Measurements from ENCODE around the gene WDR38. TPM values are rescaled to one million over a fixed set of nuclear protein-coding genes. Genes with fewer than 3 reads are reported as not detected.

Gene WDR38
- total and polyA plus RNA-seq, 9 of the 15 experiments (the other 6 are each of a cell fraction or from before 2014, with no cell fraction given), result not detected

DNA sequence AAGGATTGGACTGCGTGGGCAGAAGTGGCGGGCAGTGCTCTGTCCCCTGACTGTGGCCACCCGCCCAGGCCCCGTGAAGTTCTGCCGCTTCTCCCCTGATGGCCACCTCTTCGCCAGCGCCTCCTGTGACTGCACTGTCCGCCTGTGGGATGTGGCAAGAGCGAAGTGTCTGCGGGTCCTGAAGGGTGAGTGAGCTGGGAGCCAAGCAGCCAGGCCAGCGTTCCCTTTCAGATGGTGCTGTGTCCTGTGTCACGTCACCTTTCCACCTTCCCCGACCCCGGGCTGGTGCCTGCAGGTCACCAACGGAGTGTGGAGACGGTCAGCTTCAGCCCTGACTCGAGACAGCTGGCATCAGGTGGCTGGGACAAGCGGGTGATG, 2.3 kb downstream of the WDR38 start (continued):
- TF ChIP-seq FIP1L1 (IDR thresholded peaks at IDR 0.05; ENCODE audit: low read depth, low read length, poor library complexity, severe bottlenecking) (peak; percentile 70), ZBTB43 (CRISPR knock-in tag; IDR thresholded peaks at IDR 0.05) (0 out of 2 replicates have a peak, but pooled peaks have one; percentile 48)
- TF ChIP-seq, protein P1, sequence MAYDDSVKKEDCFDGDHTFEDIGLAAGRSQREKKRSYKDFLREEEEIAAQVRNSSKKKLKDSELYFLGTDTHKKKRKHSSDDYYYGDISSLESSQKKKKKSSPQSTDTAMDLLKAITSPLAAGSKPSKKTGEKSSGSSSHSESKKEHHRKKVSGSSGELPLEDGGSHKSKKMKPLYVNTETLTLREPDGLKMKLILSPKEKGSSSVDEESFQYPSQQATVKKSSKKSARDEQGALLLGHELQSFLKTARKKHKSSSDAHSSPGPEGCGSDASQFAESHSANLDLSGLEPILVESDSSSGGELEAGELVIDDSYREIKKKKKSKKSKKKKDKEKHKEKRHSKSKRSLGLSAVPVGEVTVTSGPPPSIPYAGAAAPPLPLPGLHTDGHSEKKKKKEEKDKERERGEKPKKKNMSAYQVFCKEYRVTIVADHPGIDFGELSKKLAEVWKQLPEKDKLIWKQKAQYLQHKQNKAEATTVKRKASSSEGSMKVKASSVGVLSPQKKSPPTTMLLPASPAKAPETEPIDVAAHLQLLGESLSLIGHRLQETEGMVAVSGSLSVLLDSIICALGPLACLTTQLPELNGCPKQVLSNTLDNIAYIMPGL (CRISPR knock-in tag; IDR thresholded peaks at IDR 0.05), result 0 out of 2 replicates have a peak, but pooled peaks have one; percentile 14

DNA sequence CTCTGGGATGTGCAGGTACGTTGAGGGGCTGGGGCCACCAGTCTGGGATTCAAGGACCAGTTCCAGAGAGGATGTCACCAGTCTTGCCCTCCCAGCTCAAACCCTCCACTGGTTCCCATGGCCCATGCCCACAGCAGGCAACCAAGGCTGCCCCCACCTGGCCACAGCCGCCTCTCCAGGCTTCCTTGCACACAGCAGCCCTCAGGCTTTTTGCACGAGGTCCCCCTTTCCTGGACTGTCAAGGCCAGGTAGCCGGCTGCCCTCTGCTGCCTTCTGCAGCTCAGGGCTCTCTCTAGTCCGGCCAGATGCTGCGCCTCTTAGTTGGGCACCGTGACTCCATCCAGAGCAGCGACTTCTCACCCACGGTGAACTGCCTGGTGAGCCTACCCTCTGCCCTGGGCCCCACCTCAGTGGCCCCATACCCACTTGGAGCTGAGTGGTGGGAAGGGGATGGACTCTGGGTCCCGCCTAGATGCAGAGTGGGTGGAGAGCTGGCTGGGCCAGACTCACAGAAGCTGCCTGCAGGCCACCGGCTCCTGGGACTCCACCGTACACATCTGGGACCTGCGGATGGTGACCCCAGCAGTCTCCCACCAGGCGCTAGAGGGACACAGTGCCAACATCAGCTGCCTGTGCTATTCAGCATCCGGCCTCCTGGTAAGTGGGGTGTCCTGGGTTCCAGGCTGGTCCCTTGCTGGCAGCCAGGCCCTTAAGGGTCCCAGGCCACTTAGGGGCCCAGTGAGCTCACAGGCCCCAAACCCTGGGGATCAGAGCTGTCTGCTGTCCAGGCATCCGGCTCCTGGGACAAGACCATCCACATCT, 2.9 kb downstream of the WDR38 start:
- H3K4me2 ChIP-seq (ENCODE audit: insufficient read depth, low read length), result no peak overlapping the region
- intact Hi-C loops (cut with micrococcal nuclease), result loop anchor here (5.0 kb wide), 1 partner anchor 36 kb away; no protein-coding TSS in a partner anchor
- POLR2A ChIA-PET, result interaction anchor here (0.6 to 5.1 kb wide), 15 partner anchors 9 to 513 kb away, joined by 3 to 64 read pairs (median 4); partner anchors contain the start of gene NR6A1
- H3K4me3 ChIP-seq, result no peak overlapping the region
- H3K9ac ChIP-seq (ENCODE audit: insufficient read depth in 1 of 2, low read depth in 2 of 2, low read length in 2 of 2), result peak overlapping the region in 1 of 2 experiments; percentile 61; a peak in 2 of 4 replicates
- no peaks in the 10 kb centered on the region for H3K27me3 ChIP-seq (ENCODE audit: control insufficient read depth in 2 of 2, insufficient read depth in 2 of 2, low read length in 2 of 2)
- peak; percentile 37 for ATAC-seq
- H3K9me3 ChIP-seq (replicated peaks; ENCODE audit: control insufficient read depth, insufficient read depth, low read depth, low read length), result no peaks in the 10 kb centered on the region; the same call in 1 of the 2 replicates
- peaks cover 16 to 72% of the 10 kb centered on the region in 2 experiments; a peak in 4 of 5 replicates for H3K4me1 ChIP-seq (replicated peaks in 1 of 2; ENCODE audit: control insufficient read depth in 2 of 2, insufficient read depth in 2 of 2, low read length in 2 of 2)
- H3K27ac ChIP-seq (ENCODE audit: extremely low read depth, low read depth, low read length), result no peak overlapping the region
- no peak for FAIRE-seq
- WGBS (ENCODE audit: insufficient coverage, low coverage, missing lambda C conversion rate), result 58% methylated on average over 11 of the region's 16 CpGs
- in situ Hi-C loops (cut with MboI), result no loop called here
- H2AFZ ChIP-seq (ENCODE audit: low read depth, low read length), result no peak overlapping the region
- H3K9me1 ChIP-seq (ENCODE audit: control insufficient read depth, insufficient read depth, low read length), result peaks cover 15% of the 10 kb centered on the region
- H3K36me3 ChIP-seq (ENCODE audit: control insufficient read depth, insufficient read depth, low read length), result peaks cover 51% of the 10 kb centered on the region
- H4K20me1 ChIP-seq (replicated peaks; ENCODE audit: control insufficient read depth, insufficient read depth, low read length), result peaks cover 51% of the 10 kb centered on the region
- peak in 2 of 4 experiments; percentile 51 to 53 for DNase-seq (ENCODE audit: extremely low read depth in 1 of 4, low spot score in 3 of 4)
- peaks cover 32% of the 10 kb centered on the region for H3K79me2 ChIP-seq (ENCODE audit: control insufficient read depth, insufficient read depth, low read length)
- CTCF ChIA-PET (ENCODE audit: low intra/inter-chr PET ratio), result interaction anchor here (6.3 kb wide), 1 partner anchor 83 kb away, joined by 209 read pairs; the partner anchor contains the start of gene NR6A1
- no TSS peak for BruUV-seq (replicated peaks)
- TF ChIP-seq, protein P2, sequence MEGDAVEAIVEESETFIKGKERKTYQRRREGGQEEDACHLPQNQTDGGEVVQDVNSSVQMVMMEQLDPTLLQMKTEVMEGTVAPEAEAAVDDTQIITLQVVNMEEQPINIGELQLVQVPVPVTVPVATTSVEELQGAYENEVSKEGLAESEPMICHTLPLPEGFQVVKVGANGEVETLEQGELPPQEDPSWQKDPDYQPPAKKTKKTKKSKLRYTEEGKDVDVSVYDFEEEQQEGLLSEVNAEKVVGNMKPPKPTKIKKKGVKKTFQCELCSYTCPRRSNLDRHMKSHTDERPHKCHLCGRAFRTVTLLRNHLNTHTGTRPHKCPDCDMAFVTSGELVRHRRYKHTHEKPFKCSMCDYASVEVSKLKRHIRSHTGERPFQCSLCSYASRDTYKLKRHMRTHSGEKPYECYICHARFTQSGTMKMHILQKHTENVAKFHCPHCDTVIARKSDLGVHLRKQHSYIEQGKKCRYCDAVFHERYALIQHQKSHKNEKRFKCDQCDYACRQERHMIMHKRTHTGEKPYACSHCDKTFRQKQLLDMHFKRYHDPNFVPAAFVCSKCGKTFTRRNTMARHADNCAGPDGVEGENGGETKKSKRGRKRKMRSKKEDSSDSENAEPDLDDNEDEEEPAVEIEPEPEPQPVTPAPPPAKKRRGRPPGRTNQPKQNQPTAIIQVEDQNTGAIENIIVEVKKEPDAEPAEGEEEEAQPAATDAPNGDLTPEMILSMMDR (IDR thresholded peaks at IDR 0.05 in 2 of 3, conservative IDR thresholded peaks at IDR 0.05 in 1 of 3; ENCODE audit: insufficient read depth in 2 of 3, low read depth in 1 of 3, low read length in 3 of 3), result peak; percentile 49 to 62 (median 52); a peak in 5 of 6 replicates
- no peak for TF ChIP-seq ZNF644 (tag; IDR thresholded peaks at IDR 0.05; ENCODE audit: low read depth)
- 0 out of 2 replicates have a peak, but pooled peaks have one; percentile 2 for TF ChIP-seq SMC3 (conservative IDR thresholded peaks at IDR 0.05; ENCODE audit: insufficient read depth, low read depth, low read length)
- TF ChIP-seq XRCC5 (IDR thresholded peaks at IDR 0.05; ENCODE audit: low read depth, low read length), result 0 out of 2 replicates have a peak, but pooled peaks have one; percentile 11
- TF ChIP-seq RAD21 (CRISPR knock-in tag; conservative IDR thresholded peaks at IDR 0.05 in 1 of 2, IDR thresholded peaks at IDR 0.05 in 1 of 2), result peak in 1 of 2 experiments; percentile 42; a peak in 2 of 4 replicates
- 0 out of 2 replicates have a peak, but pooled peaks have one; percentile 9 for TF ChIP-seq ZBTB43 (CRISPR knock-in tag; IDR thresholded peaks at IDR 0.05)

All from K562 (cell line).